Activated CD4-positive, alpha-beta T cell treated with anti-CD3 and anti-CD28 coated beads, Interleukin-2, amount 10 ng/mL, durations not matched to agents 24 days and 14 days (primary cell): ENCODE data around the gene S100A8. TPM values are rescaled to one million over a fixed set of nuclear protein-coding genes. Genes with fewer than 3 reads are reported as not detected.

Source experiments
- DNase-seq: peaks from one replicate; pipeline ENCODE4 v3.0.0; 2022
- H3K27ac Mint-ChIP-seq: one replicate; pipeline ENCODE4 v1.8.0; 2022; ENCODE audit warnings: mild to moderate bottlenecking, mixed read lengths
- H3K27me3 Mint-ChIP-seq: one replicate; pipeline ENCODE4 v1.8.0; 2022; ENCODE audit warnings: mixed read lengths
- H3K36me3 Mint-ChIP-seq: one replicate; pipeline ENCODE4 v1.8.0; 2022; ENCODE audit warnings: low read depth, mild to moderate bottlenecking, mixed read lengths
- H3K4me1 Mint-ChIP-seq: one replicate; pipeline ENCODE4 v1.8.0; 2021; ENCODE audit warnings: mixed read lengths
- H3K4me3 Mint-ChIP-seq: one replicate; pipeline ENCODE4 v1.8.0; 2022; ENCODE audit warnings: mild to moderate bottlenecking, moderate library complexity, mixed read lengths
- H3K9me3 Mint-ChIP-seq: one replicate; pipeline ENCODE4 v1.8.0; 2021; ENCODE audit warnings: mixed read lengths
- intact Hi-C: fragments of 100-400 bp; cut with micrococcal nuclease; formaldehyde crosslinking; loops from one replicate; pipeline ENCODE4 v1.15.1; 2023
- total RNA-seq: library from RNA; stranded (reverse); gene quantifications from 2 replicates; pipeline ENCODE4 v1.2.3, GENCODE V29; 2022

Gene S100A8
- total RNA-seq, 1 donor from 2014 or later, result not detected

DNA sequence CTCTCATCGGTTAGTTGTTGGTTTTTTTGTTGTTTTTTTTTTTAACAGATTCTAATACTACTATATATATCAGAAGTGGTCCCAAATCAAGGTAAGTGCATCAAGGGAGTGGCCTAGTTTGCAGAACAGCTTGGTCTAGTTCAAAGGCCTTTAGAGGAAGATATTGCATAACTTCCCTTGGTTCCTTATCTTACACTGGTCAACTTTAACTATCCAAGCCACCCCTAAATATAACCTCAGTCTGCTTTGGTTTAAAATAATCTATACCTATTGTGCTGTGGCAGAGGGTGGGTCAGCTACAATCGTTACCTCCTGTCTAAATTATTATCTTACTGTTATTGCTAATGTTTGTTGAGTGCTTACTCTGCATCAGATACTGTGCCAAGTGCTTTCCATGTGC lies 22.4 kb downstream of the S100A8 start:
- Mint-ChIP-seq H3K4me3 (no peak overlapping the region), H3K36me3 (no peaks in the 10 kb centered on the region), H3K27me3 (peaks cover 13% of the 10 kb centered on the region), H3K27ac (no peak overlapping the region), H3K9me3 (no peaks in the 10 kb centered on the region), H3K4me1 (no peaks in the 10 kb centered on the region)
- intact Hi-C loops, result no loop called here
- DNase-seq, result no peak

DNA sequence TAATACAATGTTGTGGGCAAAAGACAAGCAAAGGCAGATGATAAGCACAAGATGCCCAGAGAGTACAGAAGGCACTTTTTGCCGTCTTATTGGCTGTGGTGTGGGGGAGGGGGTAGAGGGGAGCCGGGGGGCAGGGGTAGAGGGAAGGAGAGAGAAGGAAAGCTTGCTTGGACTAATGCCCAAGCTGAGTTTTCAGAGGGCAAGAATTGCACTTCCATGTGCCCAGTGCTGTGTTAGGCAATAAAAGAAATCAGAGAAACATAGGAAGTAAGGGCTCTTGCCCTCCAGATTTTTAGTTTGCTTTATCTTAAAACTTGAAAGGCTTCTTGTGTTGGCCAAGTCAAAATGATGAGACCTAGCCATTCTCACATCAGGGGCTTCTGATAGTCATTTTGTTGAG lies 23.8 kb downstream of the S100A8 start:
- Mint-ChIP-seq H3K27ac (no peak overlapping the region), H3K9me3 (no peaks in the 10 kb centered on the region), H3K36me3 (no peaks in the 10 kb centered on the region), H3K27me3 (peaks cover 18% of the 10 kb centered on the region), H3K4me3 (no peak overlapping the region), H3K4me1 (no peaks in the 10 kb centered on the region)
- intact Hi-C loops, result no loop called here
- DNase-seq, result no peak

- H3K4me1 Mint-ChIP-seq, result no peaks in the 10 kb centered on the region
- no peak overlapping the region for H3K27ac Mint-ChIP-seq
- DNase-seq, result no peak
- H3K9me3 Mint-ChIP-seq, result no peaks in the 10 kb centered on the region
- intact Hi-C loops, result no loop called here
- H3K27me3 Mint-ChIP-seq, result peaks cover 15% of the 10 kb centered on the region
- no peaks in the 10 kb centered on the region for H3K36me3 Mint-ChIP-seq
- H3K4me3 Mint-ChIP-seq, result no peak overlapping the region
Observed at GRCh38 chr1:153366261-153366660, 24.6 kb downstream of the S100A8 start.

DNA sequence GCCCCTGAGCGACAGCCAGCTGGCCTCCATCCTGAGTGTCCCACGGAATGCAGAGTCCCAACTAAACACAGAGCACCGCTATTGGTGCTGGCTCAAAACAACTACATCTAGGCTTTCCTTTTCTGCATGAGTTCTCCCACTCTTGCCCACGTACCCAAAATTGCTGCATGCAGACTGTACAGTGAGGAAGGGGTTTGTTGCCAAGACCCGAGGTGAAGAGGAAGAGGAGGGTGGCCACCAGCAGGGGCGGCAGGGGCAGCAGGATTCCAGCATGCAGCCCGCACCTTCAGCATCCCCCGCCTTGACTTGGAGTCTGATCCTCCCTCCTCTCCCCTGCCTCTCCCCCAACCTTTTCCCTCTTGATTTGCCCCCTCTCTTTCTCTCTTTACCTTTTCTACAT lies 25.2 kb downstream of the S100A8 start:
- no peaks in the 10 kb centered on the region for H3K36me3 Mint-ChIP-seq
- no peak for DNase-seq
- no peak overlapping the region for H3K27ac Mint-ChIP-seq
- intact Hi-C loops, result no loop called here
- no peak overlapping the region for H3K4me3 Mint-ChIP-seq
- no peaks in the 10 kb centered on the region for H3K4me1 Mint-ChIP-seq
- peaks cover 15% of the 10 kb centered on the region for H3K27me3 Mint-ChIP-seq
- H3K9me3 Mint-ChIP-seq, result no peaks in the 10 kb centered on the region

- intact Hi-C loops, result no loop called here
- Mint-ChIP-seq H3K27ac (no peak overlapping the region), H3K36me3 (no peaks in the 10 kb centered on the region), H3K9me3 (no peaks in the 10 kb centered on the region), H3K4me3 (no peak overlapping the region), H3K4me1 (no peaks in the 10 kb centered on the region), H3K27me3 (peaks cover 15% of the 10 kb centered on the region)
- no peak for DNase-seq
Observed at GRCh38 chr1:153364766-153365666, 25.9 kb downstream of the S100A8 start.

DNA sequence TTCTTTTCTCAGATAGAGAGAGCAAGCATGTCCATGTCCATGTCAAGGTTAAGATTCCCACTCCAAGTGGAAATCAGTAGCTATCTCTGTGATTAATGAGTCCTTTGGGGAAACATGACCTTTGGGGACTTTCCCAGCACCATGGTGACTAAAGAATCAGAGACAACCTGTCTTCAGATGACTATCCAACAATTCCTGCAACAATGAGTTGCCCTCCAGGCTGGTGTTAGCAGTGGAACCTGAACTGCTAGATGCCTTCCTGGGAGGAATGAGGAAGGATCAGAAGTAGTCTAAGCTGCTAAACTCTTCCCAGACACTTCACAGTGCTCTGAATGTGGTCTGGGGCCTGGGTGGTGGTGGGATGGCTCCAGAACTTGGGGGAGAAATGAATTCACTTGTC lies 26.7 kb downstream of the S100A8 start:
- Mint-ChIP-seq H3K9me3 (no peaks in the 10 kb centered on the region), H3K27me3 (peaks cover 12% of the 10 kb centered on the region), H3K4me3 (no peak overlapping the region), H3K27ac (no peak overlapping the region), H3K4me1 (no peaks in the 10 kb centered on the region), H3K36me3 (no peaks in the 10 kb centered on the region)
- intact Hi-C loops, result no loop called here
- DNase-seq, result no peak

- Mint-ChIP-seq H3K4me1 (no peaks in the 10 kb centered on the region), H3K27ac (no peak overlapping the region), H3K27me3 (peaks cover 12% of the 10 kb centered on the region), H3K4me3 (no peak overlapping the region), H3K9me3 (no peaks in the 10 kb centered on the region), H3K36me3 (no peaks in the 10 kb centered on the region)
- no peak for DNase-seq
- intact Hi-C loops, result no loop called here
Observed at GRCh38 chr1:153363641-153364040, 27.2 kb downstream of the S100A8 start.

DNA sequence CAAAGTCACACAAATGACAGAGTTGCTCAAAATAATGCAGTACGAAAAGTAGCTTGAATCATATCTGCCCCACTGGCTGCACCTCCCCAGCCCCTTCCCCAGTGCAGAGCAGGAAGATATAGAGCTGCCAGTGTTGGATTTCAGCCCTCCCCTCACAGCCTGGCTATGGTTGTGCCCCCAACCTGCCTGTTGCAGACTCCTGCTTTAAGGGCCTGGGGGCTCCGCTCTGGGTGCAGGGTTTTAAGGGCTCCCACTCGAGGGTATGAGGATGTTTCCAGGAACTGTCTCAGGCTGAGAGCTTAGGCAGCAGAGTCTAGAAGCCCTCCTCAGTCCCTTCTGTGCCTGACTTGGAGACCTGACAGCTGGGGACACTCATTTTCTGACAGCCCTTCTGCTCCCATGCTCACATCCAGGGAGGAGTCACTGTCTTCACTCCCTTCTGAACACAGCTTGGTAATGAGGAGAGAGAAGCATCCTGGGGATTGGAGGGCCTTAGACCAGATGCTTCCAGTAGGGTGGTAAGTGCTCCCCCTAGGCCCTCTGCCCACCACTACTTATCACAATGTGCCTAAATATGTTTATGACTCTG lies 28.6 kb downstream of the S100A8 start:
- Mint-ChIP-seq H3K27me3 (peaks cover 11% of the 10 kb centered on the region), H3K4me3 (no peak overlapping the region), H3K9me3 (no peaks in the 10 kb centered on the region), H3K36me3 (no peaks in the 10 kb centered on the region), H3K27ac (no peak overlapping the region), H3K4me1 (peaks cover 4% of the 10 kb centered on the region)
- intact Hi-C loops, result no loop called here
- no peak for DNase-seq

DNA sequence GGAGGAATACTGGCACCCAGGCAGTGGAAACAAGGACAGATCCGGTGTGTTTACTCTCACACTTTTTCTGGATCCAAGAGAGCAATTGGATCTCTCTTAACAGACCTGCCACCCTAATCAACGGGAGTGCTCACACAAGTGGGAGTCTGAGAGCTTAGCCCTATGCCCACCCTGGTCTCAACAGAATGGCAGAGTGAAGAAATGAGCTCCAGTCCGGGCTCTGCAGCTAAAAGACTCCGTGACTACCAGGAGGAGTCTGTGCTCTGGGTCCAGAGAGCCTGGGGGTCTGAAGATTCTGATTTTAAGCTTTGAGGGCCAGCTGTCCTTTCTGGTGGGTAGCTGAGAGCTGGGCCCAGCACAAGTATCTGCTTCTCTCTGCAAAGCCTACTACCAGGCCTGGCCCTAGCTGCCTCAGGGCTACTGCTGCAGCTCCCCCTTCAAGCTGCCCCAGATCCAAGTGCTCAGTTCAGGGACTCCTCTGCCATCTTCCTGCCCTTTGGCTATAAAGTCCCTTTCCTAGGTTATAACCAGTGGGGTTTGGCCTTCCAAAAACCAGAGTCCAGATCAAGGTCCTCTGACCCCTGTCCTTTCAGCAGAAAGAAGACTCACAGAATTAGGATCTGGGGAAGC lies 29.3 kb downstream of the S100A8 start:
- Mint-ChIP-seq H3K27ac (no peak overlapping the region), H3K4me3 (no peak overlapping the region), H3K36me3 (no peaks in the 10 kb centered on the region), H3K27me3 (peaks cover 11% of the 10 kb centered on the region), H3K4me1 (peaks cover 7% of the 10 kb centered on the region), H3K9me3 (no peaks in the 10 kb centered on the region)
- DNase-seq, result no peak
- intact Hi-C loops, result no loop called here

DNA sequence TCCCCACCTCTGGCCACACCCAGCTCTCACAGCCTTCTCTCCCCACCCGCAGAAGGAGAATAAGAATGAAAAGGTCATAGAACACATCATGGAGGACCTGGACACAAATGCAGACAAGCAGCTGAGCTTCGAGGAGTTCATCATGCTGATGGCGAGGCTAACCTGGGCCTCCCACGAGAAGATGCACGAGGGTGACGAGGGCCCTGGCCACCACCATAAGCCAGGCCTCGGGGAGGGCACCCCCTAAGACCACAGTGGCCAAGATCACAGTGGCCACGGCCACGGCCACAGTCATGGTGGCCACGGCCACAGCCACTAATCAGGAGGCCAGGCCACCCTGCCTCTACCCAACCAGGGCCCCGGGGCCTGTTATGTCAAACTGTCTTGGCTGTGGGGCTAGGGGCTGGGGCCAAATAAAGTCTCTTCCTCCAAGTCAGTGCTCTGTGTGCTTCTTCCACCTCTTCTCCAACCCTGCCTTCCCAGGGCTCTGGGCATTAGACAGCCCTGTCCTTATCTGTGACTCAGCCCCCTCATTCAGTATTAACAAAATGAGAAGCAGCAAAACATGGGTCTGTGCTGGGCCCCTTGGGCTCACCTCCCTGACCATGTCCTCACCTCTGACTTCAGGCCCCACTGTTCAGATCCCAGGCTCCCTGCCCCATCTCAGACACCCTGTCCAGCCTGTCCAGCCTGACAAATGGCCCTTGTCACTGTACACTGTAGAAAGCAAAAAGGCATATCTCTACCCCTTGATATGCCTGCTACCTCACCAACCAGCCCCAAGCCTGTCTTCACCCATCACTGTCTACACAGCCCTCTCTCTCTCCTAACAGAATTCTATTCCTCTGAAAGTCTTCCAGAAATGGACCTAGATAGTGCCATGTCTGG lies 30.0 kb downstream of the S100A8 start:
- H3K36me3 Mint-ChIP-seq, result no peaks in the 10 kb centered on the region
- H3K4me3 Mint-ChIP-seq, result no peak overlapping the region
- no peak overlapping the region for H3K27ac Mint-ChIP-seq
- peaks cover 7% of the 10 kb centered on the region for H3K4me1 Mint-ChIP-seq
- no peaks in the 10 kb centered on the region for H3K9me3 Mint-ChIP-seq
- peaks cover 9% of the 10 kb centered on the region for H3K27me3 Mint-ChIP-seq
- no peak for DNase-seq
- intact Hi-C loops, result no loop called here

- Mint-ChIP-seq H3K4me1 (peaks cover 7% of the 10 kb centered on the region), H3K27ac (no peak overlapping the region), H3K36me3 (no peaks in the 10 kb centered on the region), H3K9me3 (no peaks in the 10 kb centered on the region), H3K4me3 (no peak overlapping the region), H3K27me3 (peaks cover 9% of the 10 kb centered on the region)
- intact Hi-C loops, result no loop called here
- DNase-seq, result no peak
Observed at GRCh38 chr1:153360190-153360589, 30.7 kb downstream of the S100A8 start.

DNA sequence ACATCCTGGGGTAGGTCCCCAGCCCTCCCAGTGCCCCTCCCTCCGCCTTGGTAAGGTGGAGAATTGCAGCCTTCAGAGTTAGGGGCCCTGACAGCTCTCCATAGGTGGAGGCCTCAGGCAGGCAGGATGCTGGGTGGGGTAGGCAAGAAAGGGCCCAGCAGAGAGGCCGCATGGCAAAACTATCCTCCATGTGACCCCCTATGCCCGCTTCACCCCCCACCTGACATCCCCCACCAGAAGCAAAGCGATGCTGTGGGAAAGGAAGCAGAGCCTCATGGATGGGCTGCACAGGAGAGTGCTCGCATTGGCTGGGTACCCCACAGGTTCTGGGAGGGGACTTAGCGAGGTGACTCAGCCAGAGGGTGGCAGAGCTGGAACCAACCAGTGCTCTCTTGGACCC lies 31.6 kb downstream of the S100A8 start:
- H3K4me1 Mint-ChIP-seq, result peaks cover 7% of the 10 kb centered on the region
- no peaks in the 10 kb centered on the region for H3K36me3 Mint-ChIP-seq
- peaks cover 6% of the 10 kb centered on the region for H3K27me3 Mint-ChIP-seq
- no peak for DNase-seq
- intact Hi-C loops, result no loop called here
- H3K27ac Mint-ChIP-seq, result no peak overlapping the region
- H3K9me3 Mint-ChIP-seq, result no peaks in the 10 kb centered on the region
- no peak overlapping the region for H3K4me3 Mint-ChIP-seq

- DNase-seq, result no peak
- Mint-ChIP-seq H3K27ac (no peak overlapping the region), H3K9me3 (no peaks in the 10 kb centered on the region), H3K27me3 (peaks cover 6% of the 10 kb centered on the region), H3K4me1 (peaks cover 7% of the 10 kb centered on the region), H3K4me3 (no peak overlapping the region), H3K36me3 (no peaks in the 10 kb centered on the region)
- intact Hi-C loops, result no loop called here
Observed at GRCh38 chr1:153358691-153358975, 32.2 kb downstream of the S100A8 start.
